H9 (cell line): ENCODE data around the gene SMIM3. TPM values are rescaled to one million over a fixed set of nuclear protein-coding genes. Genes with fewer than 3 reads are reported as not detected.

Source experiments
- DNase-seq: peaks from one replicate; pipeline ENCODE4 v3.0.0-alpha.2; 2017
- H2AFZ ChIP-seq: one replicate; pipeline ENCODE4 v1.6.1; 2013; ENCODE audit warnings: mild to moderate bottlenecking, low read length, control low read depth, moderate library complexity
- H2AK5ac ChIP-seq: 2 replicates; pipeline ENCODE4 v1.6.1; 2013; ENCODE audit warnings: low read length, control low read depth, mixed read lengths; ENCODE audit not compliant: insufficient read length
- H2BK120ac ChIP-seq: one replicate; pipeline ENCODE4 v1.6.1; 2013; ENCODE audit warnings: low read depth, mild to moderate bottlenecking, low read length, control low read depth, inconsistent platforms; ENCODE audit not compliant: poor library complexity, severe bottlenecking
- H2BK12ac ChIP-seq: 2 replicates; pipeline ENCODE4 v1.6.1; 2013; ENCODE audit warnings: low read length, control low read depth, mixed read lengths, low read depth; ENCODE audit not compliant: insufficient read length
- H2BK15ac ChIP-seq: 2 replicates; pipeline ENCODE4 v1.6.1; 2013; ENCODE audit warnings: low read depth, low read length, control low read depth
- H2BK20ac ChIP-seq: one replicate; pipeline ENCODE4 v1.6.1; 2013; ENCODE audit warnings: low read depth, mild to moderate bottlenecking, low read length, control low read depth, inconsistent platforms; ENCODE audit not compliant: poor library complexity, severe bottlenecking
- H2BK5ac ChIP-seq: 2 replicates; pipeline ENCODE4 v1.6.1; 2013; ENCODE audit warnings: low read length, control low read depth, mixed read lengths; ENCODE audit not compliant: insufficient read length
- H3K14ac ChIP-seq: 2 replicates; pipeline ENCODE4 v1.6.1; 2013; ENCODE audit warnings: low read length, control low read depth; ENCODE audit not compliant: insufficient read depth
- H3K18ac ChIP-seq: 2 replicates; pipeline ENCODE4 v1.6.1; 2013; ENCODE audit warnings: low read depth, mild to moderate bottlenecking, mixed read lengths, low read length, control low read depth; ENCODE audit not compliant: insufficient read length
- H3K23ac ChIP-seq: 2 replicates; pipeline ENCODE4 v1.6.1; 2013; ENCODE audit warnings: low read length, control low read depth, mixed read lengths, low read depth; ENCODE audit not compliant: insufficient read length
- H3K23me2 ChIP-seq: 2 replicates; pipeline ENCODE4 v1.6.1; 2013; ENCODE audit warnings: low read depth, mild to moderate bottlenecking, mixed read lengths, low read length, control low read depth; ENCODE audit not compliant: insufficient read length, poor library complexity, severe bottlenecking
- H3K27ac ChIP-seq: 2 replicates; pipeline ENCODE4 v1.5.1; 2013; ENCODE audit warnings: low read length, control low read depth, mixed read lengths, low read depth; ENCODE audit not compliant: insufficient read length
- H3K27me3 ChIP-seq: 2 replicates; pipeline ENCODE4 v1.6.1; 2013; ENCODE audit warnings: low read length, control low read depth, inconsistent platforms; ENCODE audit not compliant: insufficient read depth
- H3K4ac ChIP-seq: 2 replicates; pipeline ENCODE4 v1.6.1; 2013; ENCODE audit warnings: low read depth, mild to moderate bottlenecking, control low read depth, inconsistent platforms, low read length, moderate library complexity
- H3K4me1 ChIP-seq: 2 replicates; pipeline ENCODE4 v1.6.1; 2013; ENCODE audit warnings: low read length, control low read depth, inconsistent platforms; ENCODE audit not compliant: insufficient read depth
- H3K4me2 ChIP-seq: 2 replicates; pipeline ENCODE4 v1.6.1; 2013; ENCODE audit warnings: low read length, control low read depth, mixed read lengths; ENCODE audit not compliant: insufficient read length, insufficient read depth
- H3K56ac ChIP-seq: 2 replicates; pipeline ENCODE4 v1.6.1; 2013; ENCODE audit warnings: low read depth, mild to moderate bottlenecking, mixed read lengths, low read length, control low read depth; ENCODE audit not compliant: insufficient read length
- H3K79me1 ChIP-seq: 2 replicates; pipeline ENCODE4 v1.6.1; 2013; ENCODE audit warnings: low read depth, mild to moderate bottlenecking, moderate library complexity, low read length, control low read depth, inconsistent platforms; ENCODE audit not compliant: insufficient read depth, poor library complexity, severe bottlenecking
- H3K79me2 ChIP-seq: 2 replicates; pipeline ENCODE4 v1.6.1; 2013; ENCODE audit warnings: low read length, control low read depth, inconsistent platforms; ENCODE audit not compliant: insufficient read depth
- H3K9ac ChIP-seq: 2 replicates; pipeline ENCODE4 v1.6.1; 2013; ENCODE audit warnings: low read length, control low read depth, mixed read lengths; ENCODE audit not compliant: insufficient read length; ENCODE audit errors: extremely low read depth
- H3K9me3 ChIP-seq: one replicate; pipeline ENCODE4 v1.6.1; 2013; ENCODE audit warnings: low read depth, low read length, inconsistent platforms; ENCODE audit not compliant: control insufficient read depth
- H3T11ph ChIP-seq: one replicate; pipeline ENCODE4 v1.6.1; 2013; ENCODE audit warnings: mild to moderate bottlenecking, low read length, control low read depth, inconsistent platforms
- H4K20me1 ChIP-seq: one replicate; pipeline ENCODE4 v1.6.1; 2013; ENCODE audit not compliant: control insufficient read depth, insufficient read length, insufficient read depth
- H4K5ac ChIP-seq: 2 replicates; pipeline ENCODE4 v1.6.1; 2013; ENCODE audit warnings: low read depth, mild to moderate bottlenecking, mixed read lengths, low read length, control low read depth; ENCODE audit not compliant: insufficient read length
- H4K8ac ChIP-seq: replicated peaks from 2 replicates; pipeline ENCODE4 v1.6.1; 2013; ENCODE audit warnings: low read length, control low read depth, mixed read lengths, low read depth; ENCODE audit not compliant: insufficient read length
- H4K91ac ChIP-seq: 2 replicates; pipeline ENCODE4 v1.6.1; 2013; ENCODE audit warnings: low read depth, mild to moderate bottlenecking, moderate library complexity, mixed read lengths, low read length, control low read depth; ENCODE audit not compliant: insufficient read length
- H3K27ac Mint-ChIP-seq, 3 experiments: 2 replicates in 2 of 3; 3 replicates in 1 of 3; pipeline ENCODE4 v1.8.0; 2020 to 2021; ENCODE audit warnings: mixed read lengths in 3 of 3, mild to moderate bottlenecking in 1 of 3, moderate library complexity in 1 of 3
- H3K27me3 Mint-ChIP-seq: 2 replicates; pipeline ENCODE4 v1.8.0; 2021; ENCODE audit warnings: low read depth, mild to moderate bottlenecking, moderate library complexity, mixed read lengths
- H3K36me3 Mint-ChIP-seq, 3 experiments: 2 replicates in 2 of 3; 3 replicates in 1 of 3; pipeline ENCODE4 v1.8.0; 2020 to 2021; ENCODE audit warnings: low read depth in 3 of 3, mixed read lengths in 3 of 3; ENCODE audit not compliant: insufficient read depth in 1 of 3
- H3K4me1 Mint-ChIP-seq, 2 experiments: 2 replicates each; pipeline ENCODE4 v1.8.0; 2020; ENCODE audit warnings: mixed read lengths in 2 of 2
- H3K4me3 Mint-ChIP-seq, 2 experiments: 2 replicates in 1 of 2; 3 replicates in 1 of 2; pipeline ENCODE4 v1.8.0; 2020 to 2021; ENCODE audit warnings: mild to moderate bottlenecking in 2 of 2, mixed read lengths in 2 of 2, moderate library complexity in 1 of 2
- H3K9me3 Mint-ChIP-seq, 2 experiments: 2 replicates in 1 of 2; 3 replicates in 1 of 2; pipeline ENCODE4 v1.8.0; 2020; ENCODE audit warnings: mild to moderate bottlenecking in 2 of 2, mixed read lengths in 2 of 2, moderate library complexity in 1 of 2
- WGBS: extraction: QIAGEN DNeasy Blood & Tissue Kit; methylation state at CpG from one replicate; pipeline ENCODE4 v1.1.7; 2013; ENCODE audit warnings: missing lambda C conversion rate, low lambda C conversion rate, mixed read lengths; ENCODE audit not compliant: insufficient read length; ENCODE audit errors: extremely low coverage; 5-methylcytosine and 5-hydroxymethylcytosine counted together
- total RNA-seq: library from RNA; stranded (reverse); gene quantifications from 2 replicates; pipeline ENCODE4 v1.2.1, GENCODE V29; 2021
- TF ChIP-seq, protein P1 (sequence below): fragments of 200-600 bp; sonication (generic); conservative IDR thresholded peaks from 3 replicates; pipeline ENCODE4 v1.8.0; 2021; ENCODE audit warnings: antibody characterized with exemption, mild to moderate bottlenecking

SMIM3 gene
- total RNA-seq, 1 experiment from 2014 or later, result 42.0 TPM

DNA sequence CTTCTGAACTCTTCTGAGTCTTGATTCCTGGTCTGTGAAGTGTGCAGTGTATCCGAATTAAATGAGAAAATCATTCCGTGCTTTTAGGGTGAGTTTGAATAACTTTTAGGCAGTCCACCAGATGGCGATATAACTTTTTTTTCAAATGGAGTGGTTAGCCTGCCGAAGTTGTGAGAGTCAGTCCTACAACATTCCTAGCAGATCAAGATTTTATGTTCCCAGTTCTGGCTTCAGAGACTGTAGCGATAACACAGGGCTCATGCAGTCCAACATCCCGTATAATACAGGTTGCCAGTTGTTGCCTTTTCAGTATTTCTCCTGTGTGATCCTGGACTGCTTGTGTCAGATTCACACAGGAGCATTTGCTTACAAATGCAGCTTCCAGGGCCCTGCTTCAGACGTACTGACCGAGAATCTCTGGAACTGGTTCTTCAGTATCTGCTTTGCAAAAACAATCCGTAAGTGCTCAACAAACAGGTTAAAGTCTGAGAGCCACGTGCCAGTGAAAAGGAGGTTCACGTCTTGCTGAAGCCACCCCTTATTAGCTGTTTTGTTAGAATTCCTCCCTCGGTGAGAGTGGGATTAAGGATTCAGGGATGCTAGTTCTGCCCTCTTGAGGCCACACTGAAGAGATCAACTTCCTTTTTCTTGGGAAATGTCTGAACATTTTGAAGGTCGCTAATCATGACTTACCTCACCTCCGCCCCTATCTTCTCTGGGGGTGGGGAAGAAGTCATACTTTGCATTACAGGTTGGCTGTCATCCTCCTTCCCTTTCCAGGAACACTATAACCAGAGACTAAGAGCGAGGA, 22.8 kb downstream of the SMIM3 start:
- Histone ChIP-seq H2BK12ac (no peak overlapping the region), H3K23me2 (peaks cover 4% of the 10 kb centered on the region), H3K9ac (peak overlapping the region; percentile 28), H4K20me1 (no peaks in the 10 kb centered on the region), H3K4me1 (no peaks in the 10 kb centered on the region), H3K4me2 (peak overlapping the region; percentile 84), H4K8ac (no peak overlapping the region), H3K56ac (no peak overlapping the region), H3K79me2 (no peaks in the 10 kb centered on the region), H4K91ac (no peak overlapping the region), H2AK5ac (no peak overlapping the region), H3K14ac (peak overlapping the region; percentile 9; the same call in 1 of the 2 replicates), H2BK5ac (no peak overlapping the region), H3K9me3 (no peaks in the 10 kb centered on the region), H4K5ac (no peak overlapping the region), H2AFZ (peak overlapping the region; percentile 93), H2BK15ac (no peak overlapping the region), H2BK20ac (no peak overlapping the region), H3K23ac (no peak overlapping the region), H3K4ac (no peak overlapping the region), H3K18ac (no peak overlapping the region), H3K27ac (no peak overlapping the region), H3K79me1 (no peaks in the 10 kb centered on the region), H2BK120ac (no peak overlapping the region), H3K27me3 (no peaks in the 10 kb centered on the region), H3T11ph (no peak overlapping the region)
- Mint-ChIP-seq H3K9me3 (peaks cover 3 to 4% of the 10 kb centered on the region in 2 experiments; a peak in 2 of 5 replicates), H3K27me3 (peaks cover 4% of the 10 kb centered on the region; the same call in 1 of the 2 replicates), H3K4me3 (peak overlapping the region; percentile 66 to 69), H3K4me1 (peaks cover 20 to 23% of the 10 kb centered on the region in 2 experiments), H3K36me3 (peaks cover 6 to 11% (median 7%) of the 10 kb centered on the region in 3 experiments; a peak in 6 of 7 replicates), H3K27ac (peak overlapping the region; percentile 51 to 79 (median 73); a peak in 5 of 7 replicates)
- WGBS, result no CpG with 5 or more reads among the region's 15 CpGs
- DNase-seq, result peak; percentile 74
- TF ChIP-seq, protein P1, sequence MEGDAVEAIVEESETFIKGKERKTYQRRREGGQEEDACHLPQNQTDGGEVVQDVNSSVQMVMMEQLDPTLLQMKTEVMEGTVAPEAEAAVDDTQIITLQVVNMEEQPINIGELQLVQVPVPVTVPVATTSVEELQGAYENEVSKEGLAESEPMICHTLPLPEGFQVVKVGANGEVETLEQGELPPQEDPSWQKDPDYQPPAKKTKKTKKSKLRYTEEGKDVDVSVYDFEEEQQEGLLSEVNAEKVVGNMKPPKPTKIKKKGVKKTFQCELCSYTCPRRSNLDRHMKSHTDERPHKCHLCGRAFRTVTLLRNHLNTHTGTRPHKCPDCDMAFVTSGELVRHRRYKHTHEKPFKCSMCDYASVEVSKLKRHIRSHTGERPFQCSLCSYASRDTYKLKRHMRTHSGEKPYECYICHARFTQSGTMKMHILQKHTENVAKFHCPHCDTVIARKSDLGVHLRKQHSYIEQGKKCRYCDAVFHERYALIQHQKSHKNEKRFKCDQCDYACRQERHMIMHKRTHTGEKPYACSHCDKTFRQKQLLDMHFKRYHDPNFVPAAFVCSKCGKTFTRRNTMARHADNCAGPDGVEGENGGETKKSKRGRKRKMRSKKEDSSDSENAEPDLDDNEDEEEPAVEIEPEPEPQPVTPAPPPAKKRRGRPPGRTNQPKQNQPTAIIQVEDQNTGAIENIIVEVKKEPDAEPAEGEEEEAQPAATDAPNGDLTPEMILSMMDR, result peak; percentile 63
